ENCODE measurements around the gene EFHD2.

The EFHD2 gene

GRCh38 chr1:15445390-15446122 lies 35.9 kb downstream of the EFHD2 start:
- Mint-ChIP-seq H3K4me3 (no peak overlapping the region), H3K4me1 (peaks cover 14% of the 10 kb centered on the region), H3K27me3 (ENCODE audit: low read depth) (peaks cover 8% of the 10 kb centered on the region), H3K9me3 (peaks cover 5% of the 10 kb centered on the region), H3K27ac (no peak overlapping the region), H3K36me3 (ENCODE audit: low read depth) (no peaks in the 10 kb centered on the region)
- TF ChIP-seq CTCF (IDR thresholded peaks at IDR 0.05; ENCODE audit: unreplicated experiment in 3 of 3): no peak

- Mint-ChIP-seq H3K27me3 (ENCODE audit: low read depth) (peaks cover 8% of the 10 kb centered on the region), H3K27ac (no peak overlapping the region), H3K9me3 (peaks cover 5% of the 10 kb centered on the region), H3K4me3 (no peak overlapping the region), H3K36me3 (ENCODE audit: low read depth) (no peaks in the 10 kb centered on the region), H3K4me1 (peaks cover 14% of the 10 kb centered on the region)
- no peak for TF ChIP-seq CTCF (IDR thresholded peaks at IDR 0.05; ENCODE audit: unreplicated experiment in 3 of 3)
These were observed 36.5 kb downstream of the EFHD2 start for GRCh38 chr1:15446212-15446611.

- no peak overlapping the region for H3K27ac Mint-ChIP-seq
- H3K36me3 Mint-ChIP-seq (ENCODE audit: low read depth): no peaks in the 10 kb centered on the region
- TF ChIP-seq CTCF (IDR thresholded peaks at IDR 0.05; ENCODE audit: unreplicated experiment in 3 of 3): no peak
- peaks cover 8% of the 10 kb centered on the region for H3K27me3 Mint-ChIP-seq (ENCODE audit: low read depth)
- H3K9me3 Mint-ChIP-seq: peaks cover 8% of the 10 kb centered on the region
- no peak overlapping the region for H3K4me3 Mint-ChIP-seq
- peaks cover 12% of the 10 kb centered on the region for H3K4me1 Mint-ChIP-seq
These were observed 39.3 kb downstream of the EFHD2 start for GRCh38 chr1:15448877-15449462.

- Mint-ChIP-seq H3K27ac (no peak overlapping the region), H3K9me3 (peaks cover 8% of the 10 kb centered on the region), H3K27me3 (ENCODE audit: low read depth) (peaks cover 5% of the 10 kb centered on the region), H3K4me1 (peaks cover 9% of the 10 kb centered on the region), H3K36me3 (ENCODE audit: low read depth) (no peaks in the 10 kb centered on the region), H3K4me3 (no peak overlapping the region)
- no peak for TF ChIP-seq CTCF (IDR thresholded peaks at IDR 0.05; ENCODE audit: unreplicated experiment in 3 of 3)
These were observed 39.9 kb downstream of the EFHD2 start for GRCh38 chr1:15449567-15449966.

GRCh38 chr1:15451014-15451722 lies 41.5 kb downstream of the EFHD2 start:
- H3K9me3 Mint-ChIP-seq: peaks cover 8% of the 10 kb centered on the region
- peaks cover 3% of the 10 kb centered on the region for H3K4me1 Mint-ChIP-seq
- no peaks in the 10 kb centered on the region for H3K27me3 Mint-ChIP-seq (ENCODE audit: low read depth)
- no peaks in the 10 kb centered on the region for H3K36me3 Mint-ChIP-seq (ENCODE audit: low read depth)
- no peak overlapping the region for H3K27ac Mint-ChIP-seq
- no peak overlapping the region for H3K4me3 Mint-ChIP-seq
- no peak for TF ChIP-seq CTCF (IDR thresholded peaks at IDR 0.05; ENCODE audit: unreplicated experiment in 3 of 3)

All from nephron (organoid).